Keratinocyte (primary cell): Measurements from ENCODE around the gene PLXNA2. TPM values are rescaled to one million over a fixed set of nuclear protein-coding genes. Genes with fewer than 3 reads are reported as not detected.

Source experiments
- DNase-seq: peaks from one replicate; pipeline ENCODE4 v3.0.0-alpha.2; 2011; ENCODE audit warnings: low read depth, missing footprints, low spot score
- FAIRE-seq: peaks from 2 replicates; lab custom pipeline; 2011; peaks lifted over from hg19 to GRCh38; lab: Jason Lieb, UNC
- H2AFZ ChIP-seq: 2 replicates; pipeline ENCODE4 v1.6.0; 2012; ENCODE audit warnings: low read length, control low read depth, inconsistent platforms; ENCODE audit not compliant: control insufficient read depth
- H3K27ac ChIP-seq: 2 replicates; pipeline ENCODE4 v1.5.1; 2011; ENCODE audit warnings: low read length; ENCODE audit not compliant: control insufficient read depth, insufficient read depth
- H3K27me3 ChIP-seq: 3 replicates; pipeline ENCODE4 v1.6.0; 2011; ENCODE audit warnings: low read length; ENCODE audit not compliant: control insufficient read depth, insufficient read depth; ENCODE audit errors: extremely low read depth
- H3K36me3 ChIP-seq, 2 experiments: 2 replicates in 1 of 2; 3 replicates in 1 of 2; pipeline ENCODE4 v1.5.1; 2011; ENCODE audit warnings: low read length in 2 of 2, mild to moderate bottlenecking in 1 of 2; ENCODE audit not compliant: control insufficient read depth in 2 of 2, insufficient read depth in 2 of 2; ENCODE audit errors: extremely low read depth in 1 of 2
- H3K4me1 ChIP-seq: 3 replicates; pipeline ENCODE4 v1.5.1; 2011; ENCODE audit warnings: low read length; ENCODE audit not compliant: control insufficient read depth, insufficient read depth; ENCODE audit errors: extremely low read depth
- H3K4me2 ChIP-seq: 3 replicates; pipeline ENCODE4 v1.6.0; 2011; ENCODE audit warnings: low read depth, low read length; ENCODE audit not compliant: control insufficient read depth, insufficient read depth; ENCODE audit errors: extremely low read depth
- H3K4me3 ChIP-seq, 3 experiments: fragments of 200-600 bp in 1 of 3; sonication (generic) in 1 of 3; 2 replicates in 2 of 3; 3 replicates in 1 of 3; pipeline ENCODE4 v1.5.1; 2011 to 2016; ENCODE audit warnings: low read length in 3 of 3, mild to moderate bottlenecking in 3 of 3, control low read depth in 2 of 3, inconsistent platforms in 1 of 3, low read depth in 1 of 3, mixed read lengths in 1 of 3, mixed run types in 1 of 3, moderate library complexity in 1 of 3; ENCODE audit not compliant: control insufficient read depth in 2 of 3, insufficient read depth in 2 of 3; ENCODE audit errors: extremely low read depth in 1 of 3
- H3K79me2 ChIP-seq: 2 replicates; pipeline ENCODE4 v1.6.0; 2012; ENCODE audit warnings: low read length; ENCODE audit not compliant: control insufficient read depth, insufficient read depth
- H3K9ac ChIP-seq: 3 replicates; pipeline ENCODE4 v1.6.0; 2011; ENCODE audit warnings: low read length; ENCODE audit not compliant: control insufficient read depth, insufficient read depth; ENCODE audit errors: extremely low read depth
- H3K9me1 ChIP-seq: 3 replicates; pipeline ENCODE4 v1.6.0; 2011; ENCODE audit warnings: low read length; ENCODE audit not compliant: control insufficient read depth, insufficient read depth; ENCODE audit errors: extremely low read depth
- H3K9me3 ChIP-seq: 2 replicates; pipeline ENCODE4 v1.5.1; 2012; ENCODE audit warnings: low read depth, low read length; ENCODE audit not compliant: control insufficient read depth
- H4K20me1 ChIP-seq: 3 replicates; pipeline ENCODE4 v1.6.0; 2011; ENCODE audit warnings: low read length; ENCODE audit not compliant: control insufficient read depth, insufficient read depth; ENCODE audit errors: extremely low read depth
- EZH2 ChIP-seq: IDR thresholded peaks from one replicate; pipeline ENCODE4 v1.6.1; 2012; ENCODE audit warnings: inconsistent platforms, mild to moderate bottlenecking, low read length, moderate library complexity
- dilution Hi-C: fragments of 300-500 bp; cut with MboI; formaldehyde crosslinking; loops from one replicate; pipeline ENCODE4 v1.7.0; 2020; ENCODE audit warnings: low sequenced_read_pairs; ENCODE audit not compliant: extremely low pct_ligation_motif_present
- polyA plus RNA-seq, 5 experiments: library from polyadenylated mRNA; depleted of rRNA in 3 of 5; stranded (reverse) in 3 of 5; stranded (forward) in 1 of 5; unstranded in 1 of 5; fragments of >200 nt; gene quantifications; 1 replicate in 1 of 5; 2 replicates in 3 of 5; 3 replicates in 1 of 5; pipeline versions ENCODE4 v1.2.1 to v1.2.3, GENCODE V29; 2011 to 2012; ENCODE audit warnings: missing spikeins in 2 of 5, low read depth in 1 of 5, low replicate concordance in 1 of 5
- TF ChIP-seq, protein P1 (sequence below), 3 experiments: IDR thresholded peaks in 1 of 3; conservative IDR thresholded peaks in 1 of 3; optimal IDR thresholded peaks in 1 of 3; 2 replicates in 2 of 3; 3 replicates in 1 of 3; pipeline versions ENCODE3 to v1.5.1; 2011; ENCODE audit warnings: low read length in 3 of 3, mild to moderate bottlenecking in 3 of 3, moderate library complexity in 2 of 3, control low read depth in 1 of 3, inconsistent platforms in 1 of 3; ENCODE audit not compliant: insufficient read depth in 2 of 3; ENCODE audit errors: extremely low read depth in 1 of 3

Gene PLXNA2
- polyA plus RNA-seq, 1 donor (not counting 4 experiments of a cell fraction or from before 2014, with no cell fraction given) = 6.7 TPM

DNA sequence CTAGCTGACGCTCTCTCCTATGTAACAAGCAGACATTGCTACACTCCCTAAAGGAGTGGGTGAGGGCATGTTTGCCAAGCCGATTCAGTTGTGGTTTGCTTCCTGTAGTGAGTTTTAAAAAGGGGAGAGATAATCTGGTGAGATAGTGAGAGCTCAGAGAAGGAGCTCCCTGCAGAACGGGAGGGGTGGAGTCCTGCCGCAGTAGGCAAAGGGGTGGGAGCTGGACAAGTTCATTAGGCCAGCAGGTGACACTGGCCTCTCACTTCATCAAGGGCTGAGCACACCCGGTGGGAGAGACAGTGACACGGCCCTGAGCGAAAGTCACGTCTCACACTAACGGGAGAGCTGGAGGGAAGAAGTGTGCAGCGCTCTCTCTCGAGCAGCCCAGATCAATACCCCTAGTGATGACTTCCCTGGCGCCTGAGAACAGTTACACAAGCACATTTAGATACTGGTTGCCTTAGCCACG, 189.2 kb downstream of the PLXNA2 start:
- Histone ChIP-seq H2AFZ (no peak overlapping the region), H4K20me1 (no peaks in the 10 kb centered on the region), H3K4me1 (no peaks in the 10 kb centered on the region), H3K27me3 (no peaks in the 10 kb centered on the region), H3K79me2 (no peaks in the 10 kb centered on the region), H3K36me3 (peaks cover 16 to 17% of the 10 kb centered on the region in 2 experiments), H3K4me3 (no peak overlapping the region), H3K9ac (no peak overlapping the region), H3K4me2 (no peak overlapping the region), H3K9me1 (no peaks in the 10 kb centered on the region), H3K27ac (no peak overlapping the region), H3K9me3 (no peaks in the 10 kb centered on the region)
- DNase-seq (no peak), FAIRE-seq (no peak)
- TF ChIP-seq, protein P1, sequence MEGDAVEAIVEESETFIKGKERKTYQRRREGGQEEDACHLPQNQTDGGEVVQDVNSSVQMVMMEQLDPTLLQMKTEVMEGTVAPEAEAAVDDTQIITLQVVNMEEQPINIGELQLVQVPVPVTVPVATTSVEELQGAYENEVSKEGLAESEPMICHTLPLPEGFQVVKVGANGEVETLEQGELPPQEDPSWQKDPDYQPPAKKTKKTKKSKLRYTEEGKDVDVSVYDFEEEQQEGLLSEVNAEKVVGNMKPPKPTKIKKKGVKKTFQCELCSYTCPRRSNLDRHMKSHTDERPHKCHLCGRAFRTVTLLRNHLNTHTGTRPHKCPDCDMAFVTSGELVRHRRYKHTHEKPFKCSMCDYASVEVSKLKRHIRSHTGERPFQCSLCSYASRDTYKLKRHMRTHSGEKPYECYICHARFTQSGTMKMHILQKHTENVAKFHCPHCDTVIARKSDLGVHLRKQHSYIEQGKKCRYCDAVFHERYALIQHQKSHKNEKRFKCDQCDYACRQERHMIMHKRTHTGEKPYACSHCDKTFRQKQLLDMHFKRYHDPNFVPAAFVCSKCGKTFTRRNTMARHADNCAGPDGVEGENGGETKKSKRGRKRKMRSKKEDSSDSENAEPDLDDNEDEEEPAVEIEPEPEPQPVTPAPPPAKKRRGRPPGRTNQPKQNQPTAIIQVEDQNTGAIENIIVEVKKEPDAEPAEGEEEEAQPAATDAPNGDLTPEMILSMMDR (optimal IDR thresholded peaks at IDR 0.05 in 1 of 3, IDR thresholded peaks at IDR 0.05 in 1 of 3, conservative IDR thresholded peaks at IDR 0.05 in 1 of 3; ENCODE audit: extremely low read depth in 1 of 3, insufficient read depth in 2 of 3, low read length in 3 of 3) = no peak
- TF ChIP-seq EZH2 = no peak
- dilution Hi-C loops = no loop called here

DNA sequence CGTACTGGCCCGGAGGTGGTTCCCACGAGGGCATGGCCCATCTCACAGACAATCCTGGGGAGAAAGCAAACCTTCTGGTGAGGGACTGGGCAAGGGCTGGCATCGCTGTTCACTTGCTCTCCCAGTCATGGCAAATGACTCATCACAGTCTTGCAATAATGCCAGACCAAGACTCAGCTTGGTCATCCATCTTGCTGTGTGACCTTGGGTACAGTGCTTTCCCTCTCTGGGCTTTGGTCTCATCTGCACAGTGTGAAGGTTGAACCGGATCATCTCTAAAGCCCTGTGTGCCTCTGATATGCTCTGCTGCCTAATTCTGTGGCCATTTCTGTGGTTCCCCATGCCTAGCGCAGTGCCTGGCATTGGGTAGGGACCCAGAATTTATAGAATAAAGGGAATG, 189.7 kb downstream of the PLXNA2 start:
- dilution Hi-C loops = no loop called here
- no peak overlapping the region for H3K9ac ChIP-seq
- no peaks in the 10 kb centered on the region for H3K9me1 ChIP-seq
- no peaks in the 10 kb centered on the region for H3K9me3 ChIP-seq
- H3K4me2 ChIP-seq = no peak overlapping the region
- no peak overlapping the region for H3K27ac ChIP-seq
- peaks cover 16 to 18% of the 10 kb centered on the region in 2 experiments for H3K36me3 ChIP-seq
- H3K27me3 ChIP-seq = no peaks in the 10 kb centered on the region
- no peaks in the 10 kb centered on the region for H4K20me1 ChIP-seq
- FAIRE-seq (no peak), DNase-seq (no peak)
- peaks cover 3% of the 10 kb centered on the region for H3K4me1 ChIP-seq
- TF ChIP-seq, protein P1 (optimal IDR thresholded peaks at IDR 0.05 in 1 of 3, IDR thresholded peaks at IDR 0.05 in 1 of 3, conservative IDR thresholded peaks at IDR 0.05 in 1 of 3; ENCODE audit: extremely low read depth in 1 of 3, insufficient read depth in 2 of 3, low read length in 3 of 3) = no peak
- no peak for TF ChIP-seq EZH2
- H2AFZ ChIP-seq = no peak overlapping the region
- no peak overlapping the region for H3K4me3 ChIP-seq
- H3K79me2 ChIP-seq = no peaks in the 10 kb centered on the region
